HG03280 (cell line): Measurements from ENCODE around the gene NHLRC2.

Experiments
- ATAC-seq: cut with Tn5 transposase; IDR thresholded peaks from one replicate; pipeline ENCODE4 v1.9.1; 2021; ENCODE audit warnings: mild to moderate bottlenecking, moderate library complexity; ENCODE audit not compliant: unreplicated experiment

NHLRC2 gene

GRCh38 chr10:113858541-113858940 is 4.1 kb downstream of the NHLRC2 start:
- ATAC-seq = no peak

DNA sequence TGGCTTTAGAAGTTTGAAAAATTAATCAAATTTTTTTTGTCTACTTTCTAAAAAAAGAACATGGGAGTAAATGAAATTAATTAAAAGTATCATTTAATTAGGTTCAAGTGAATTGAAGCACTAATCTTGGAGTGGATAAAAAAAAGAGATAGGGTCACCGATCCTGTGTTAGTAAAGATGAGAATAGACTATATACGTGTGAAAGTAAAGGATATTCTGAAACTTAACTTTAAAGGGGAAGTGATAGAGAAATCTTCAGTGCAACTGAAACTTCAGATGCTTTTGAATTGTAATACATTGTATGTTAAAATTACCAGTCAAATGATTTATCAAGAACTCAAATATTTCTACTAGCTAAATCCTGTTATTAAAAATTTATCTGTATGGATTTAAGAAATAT is 4.8 kb downstream of the NHLRC2 start:
- ATAC-seq = peak; percentile 40

GRCh38 chr10:113865901-113866300 is 11.4 kb downstream of the NHLRC2 start:
- ATAC-seq = no peak

DNA sequence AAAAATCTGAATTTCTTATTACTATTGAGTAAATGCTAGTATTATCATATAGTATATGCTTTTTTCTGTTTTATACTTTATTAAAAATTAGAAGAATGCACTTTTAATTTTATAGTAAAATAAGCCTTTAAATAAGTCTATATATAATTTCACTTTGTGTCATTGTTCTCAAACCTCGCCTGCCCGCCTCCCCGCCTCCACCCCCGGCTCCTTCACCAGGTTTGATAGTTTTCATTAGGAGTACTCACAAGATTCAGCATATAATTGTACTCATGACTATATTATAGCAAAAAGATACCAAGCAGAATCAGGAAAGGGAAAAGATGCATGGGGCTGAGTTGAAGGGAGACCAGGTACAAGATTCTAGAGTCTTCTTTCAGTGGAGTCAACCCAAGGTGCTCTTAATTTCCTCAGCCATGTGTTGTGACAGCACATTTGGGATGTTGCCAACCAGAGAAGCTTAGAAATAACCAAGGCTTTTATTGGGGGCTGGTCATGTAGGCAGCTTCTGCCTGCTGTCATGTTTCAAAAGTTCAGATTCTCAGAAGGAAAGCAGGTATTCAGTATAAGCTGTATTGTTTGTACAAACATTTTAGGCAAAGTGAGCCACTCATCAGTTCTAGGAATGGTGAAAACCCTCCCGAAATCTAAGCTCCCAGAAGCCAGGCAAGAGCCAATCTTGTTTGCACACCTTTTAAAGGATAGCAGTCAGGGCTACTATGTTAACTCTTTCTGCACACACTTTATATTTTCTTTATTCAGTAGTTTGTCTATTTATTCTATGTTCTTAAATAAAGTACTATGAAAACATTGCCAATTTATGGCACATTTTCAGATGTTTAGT is 12.3 kb downstream of the NHLRC2 start:
- no peak for ATAC-seq

GRCh38 chr10:113867904-113868303 is 13.4 kb downstream of the NHLRC2 start:
- no peak for ATAC-seq

GRCh38 chr10:113869789-113870188 is 15.3 kb downstream of the NHLRC2 start:
- no peak for ATAC-seq

DNA sequence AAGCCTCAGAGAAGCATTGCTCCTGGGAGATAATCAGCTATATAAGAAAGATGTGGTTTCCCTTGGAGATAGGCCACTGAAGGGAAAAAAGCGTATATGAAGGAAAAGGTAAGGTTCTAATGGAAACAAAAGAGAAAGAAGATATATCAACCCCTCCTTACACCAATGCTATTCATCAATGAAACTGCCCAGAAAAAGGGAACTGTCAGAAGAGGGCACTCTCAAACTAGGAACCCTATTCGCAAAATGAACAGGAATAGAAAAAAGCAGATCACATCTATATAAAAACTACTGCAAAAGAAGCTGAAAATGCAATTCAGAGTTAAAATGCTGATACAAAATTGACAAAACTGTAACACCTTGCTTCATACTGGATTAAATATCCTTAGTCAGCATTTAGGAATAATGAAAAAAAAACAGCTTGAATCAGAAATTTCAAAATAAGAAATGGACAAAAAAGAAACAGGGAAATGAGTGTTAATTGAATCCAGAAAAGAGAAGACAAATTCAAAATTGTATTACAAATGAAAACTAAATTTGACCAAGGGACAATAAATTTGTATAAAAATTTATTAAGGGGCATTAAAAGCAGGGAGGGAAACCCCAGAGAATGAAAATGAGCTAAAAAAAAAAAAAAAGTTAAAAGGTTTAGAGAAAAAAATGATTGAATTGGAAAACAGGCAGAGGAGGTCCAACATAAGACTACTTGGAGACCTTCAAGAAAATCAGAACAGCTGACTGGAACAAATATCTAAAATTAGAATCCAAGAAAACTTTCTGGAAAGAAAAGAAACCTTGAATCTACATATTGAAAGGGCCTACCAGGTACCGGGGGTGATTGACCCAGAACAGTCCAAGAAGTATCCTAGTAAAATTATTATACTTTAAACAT is 17.9 kb downstream of the NHLRC2 start:
- no peak for ATAC-seq

GRCh38 chr10:113875212-113875611 is 20.8 kb downstream of the NHLRC2 start:
- no peak for ATAC-seq

DNA sequence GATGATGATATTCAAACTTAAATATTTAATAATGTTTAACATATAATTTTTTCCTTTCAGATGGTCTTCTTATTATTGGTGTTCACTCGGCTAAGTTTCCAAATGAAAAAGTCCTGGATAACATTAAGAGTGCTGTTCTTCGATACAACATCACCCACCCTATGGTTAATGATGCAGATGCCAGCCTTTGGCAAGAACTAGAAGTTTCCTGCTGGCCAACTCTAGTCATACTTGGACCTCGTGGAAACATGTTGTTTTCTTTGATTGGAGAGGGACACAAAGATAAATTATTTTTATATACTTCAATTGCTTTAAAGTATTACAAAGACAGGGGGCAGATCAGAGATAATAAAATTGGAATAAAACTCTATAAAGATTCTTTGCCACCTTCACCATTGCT is 22.0 kb downstream of the NHLRC2 start:
- ATAC-seq = no peak

DNA sequence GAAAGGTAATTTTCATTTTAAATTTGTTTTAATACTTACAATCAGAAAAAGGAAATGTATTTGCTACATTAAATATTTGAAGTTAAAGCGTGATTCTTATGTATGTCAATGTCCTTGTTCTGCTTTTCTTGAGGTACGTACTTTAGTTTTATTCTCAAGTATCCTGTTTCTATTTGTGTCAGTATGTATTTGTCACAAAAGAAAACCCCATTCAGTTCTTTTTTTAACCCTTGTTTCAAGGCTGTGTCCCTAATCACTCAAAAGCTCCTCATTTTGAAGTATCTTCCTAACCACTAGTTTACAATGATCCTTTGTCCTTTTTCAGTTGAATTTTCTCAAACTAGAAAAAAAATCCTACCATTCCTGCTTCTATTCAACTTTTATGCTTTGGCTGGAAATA is 25.2 kb downstream of the NHLRC2 start:
- peak; percentile 75 for ATAC-seq

DNA sequence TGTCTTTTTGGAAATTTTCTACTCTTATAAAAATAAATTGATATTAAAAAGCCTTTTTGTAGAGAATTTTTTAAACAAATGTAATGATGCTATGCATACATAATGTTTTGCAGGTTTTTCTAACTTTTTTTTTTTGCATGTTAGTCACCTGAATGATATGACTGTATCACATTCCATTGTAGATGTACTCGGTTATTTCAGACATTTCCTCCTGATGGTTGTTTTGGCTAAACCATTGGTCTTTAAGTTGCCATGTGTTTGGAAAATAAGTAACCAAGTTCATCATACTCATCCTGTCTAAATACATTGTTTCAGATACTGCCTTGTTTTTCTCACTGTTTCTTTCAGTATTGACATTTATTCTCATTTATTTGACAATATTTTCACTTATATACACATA is 25.8 kb downstream of the NHLRC2 start:
- no peak for ATAC-seq

DNA sequence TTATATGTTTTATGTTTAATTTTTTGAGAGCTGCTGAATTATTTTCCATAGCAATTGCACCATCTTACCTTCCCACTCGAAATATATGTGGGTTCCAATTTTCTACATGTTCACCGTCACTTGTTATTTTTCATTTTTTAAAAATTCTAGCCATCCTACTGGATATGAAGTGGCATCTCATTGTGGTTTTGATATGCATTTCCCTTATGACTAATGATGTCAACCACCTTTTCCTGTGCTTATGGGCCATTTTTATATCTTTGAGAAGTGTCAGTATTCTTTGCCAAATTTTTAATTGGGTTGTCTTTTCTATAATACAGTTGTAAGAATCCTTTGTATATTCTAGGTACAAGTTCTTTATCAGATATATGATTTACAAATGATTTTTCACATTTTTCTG is 27.8 kb downstream of the NHLRC2 start:
- no peak for ATAC-seq

- ATAC-seq = no peak
Observed at GRCh38 chr10:113889911-113890310, 35.5 kb downstream of the NHLRC2 start.

- no peak for ATAC-seq
Observed at GRCh38 chr10:113890769-113891168, 36.3 kb downstream of the NHLRC2 start.

DNA sequence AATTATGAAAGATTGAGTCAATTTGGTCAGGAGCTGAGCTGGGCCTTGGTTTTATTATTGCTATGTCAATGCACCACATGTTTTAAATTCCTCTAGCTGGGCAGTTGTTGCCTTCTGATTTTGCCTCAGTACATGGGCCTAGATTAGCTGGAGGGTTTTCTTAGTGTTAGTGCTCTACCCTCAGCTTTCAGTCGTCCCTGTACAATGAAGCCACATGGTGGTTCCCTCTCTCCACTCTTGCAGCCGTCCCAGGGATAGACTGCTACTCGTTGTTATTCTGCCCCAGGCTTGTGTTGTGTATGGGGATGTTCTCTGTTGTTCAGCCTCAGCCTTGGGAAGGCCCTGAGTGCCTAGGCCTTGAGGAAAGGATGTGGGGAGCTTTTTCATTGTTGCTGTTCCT is 37.0 kb downstream of the NHLRC2 start:
- ATAC-seq = no peak

GRCh38 chr10:113893570-113893969 is 39.1 kb downstream of the NHLRC2 start:
- ATAC-seq = no peak

- no peak for ATAC-seq
Observed at GRCh38 chr10:113894581-113894980, 40.1 kb downstream of the NHLRC2 start.

GRCh38 chr10:113895018-113895417 is 40.6 kb downstream of the NHLRC2 start:
- ATAC-seq = no peak

DNA sequence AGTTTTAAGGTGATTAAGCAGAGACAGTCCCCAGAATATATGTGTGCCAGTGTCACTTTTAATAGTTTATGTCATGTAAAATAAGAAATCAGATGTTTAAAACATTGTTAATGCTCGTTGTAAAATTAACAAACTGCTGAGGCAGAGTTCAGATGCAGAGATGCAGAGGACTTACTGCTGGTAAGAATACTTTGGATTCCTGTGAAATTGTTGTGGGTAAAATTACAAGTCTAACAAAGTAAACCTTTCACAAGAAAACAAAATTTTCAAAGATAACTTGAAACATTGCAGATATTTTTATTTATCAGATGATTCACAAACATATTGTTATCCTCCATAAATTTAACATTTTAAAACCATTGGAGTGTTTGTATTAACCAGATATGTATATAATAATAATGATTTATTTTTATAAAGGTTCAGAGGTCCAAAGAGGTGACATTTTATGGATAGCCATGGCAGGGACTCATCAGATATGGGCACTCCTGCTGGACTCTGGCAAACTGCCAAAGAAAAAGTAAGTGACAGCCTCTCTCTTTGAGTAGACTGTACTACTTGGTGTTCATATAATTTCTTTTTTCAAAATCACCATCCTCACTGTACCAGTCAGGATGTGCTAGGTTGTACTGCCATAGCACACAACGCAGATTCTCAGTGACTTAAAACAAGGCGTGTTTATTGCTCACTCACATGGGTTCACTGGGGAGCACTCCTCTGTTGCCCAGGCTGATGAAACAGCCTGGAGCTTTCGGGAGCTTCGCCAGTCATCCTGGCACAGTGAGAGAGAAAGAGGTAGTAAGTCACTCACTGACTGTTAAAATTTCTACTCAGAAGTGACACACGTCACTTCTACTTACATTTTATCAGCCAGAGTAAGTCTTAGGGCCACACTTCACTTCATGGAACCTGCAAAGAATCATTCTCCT is 43.5 kb downstream of the NHLRC2 start:
- ATAC-seq = no peak

DNA sequence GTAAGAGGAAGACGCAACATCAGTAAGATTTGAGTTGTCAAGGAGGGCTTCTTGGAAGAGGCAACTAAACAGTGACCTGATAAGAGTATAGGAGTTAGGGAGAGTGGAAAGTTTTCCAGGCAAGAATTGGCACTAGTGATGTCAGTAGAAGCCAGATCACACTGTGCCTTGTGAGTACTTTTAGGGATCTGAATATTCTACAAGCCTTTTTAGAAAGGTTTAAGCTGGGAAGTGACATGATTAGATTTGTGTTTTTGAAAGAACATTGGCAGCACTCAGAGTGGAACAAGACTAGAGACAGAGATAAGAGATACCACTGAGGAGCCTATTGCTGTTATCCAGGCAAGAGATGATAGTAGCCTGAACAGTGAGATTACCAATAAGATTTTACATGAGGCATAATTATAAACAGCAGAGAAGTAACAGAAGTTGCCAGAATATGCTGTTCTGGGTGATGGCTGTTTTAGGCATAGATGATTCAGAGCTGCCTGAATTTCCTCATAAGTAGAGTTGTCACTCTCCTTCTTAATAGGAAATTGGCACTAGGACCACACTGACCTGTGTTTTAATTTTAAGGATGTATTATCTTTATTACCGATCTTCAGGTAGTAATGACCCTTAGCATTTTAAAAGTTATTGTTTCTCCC is 45.6 kb downstream of the NHLRC2 start:
- no peak for ATAC-seq
